HG02642 (cell line): Measurements from ENCODE around the gene RAPGEF5.

Experiments used
- ATAC-seq: cut with Tn5 transposase; IDR thresholded peaks from one replicate; pipeline ENCODE4 v1.9.1; 2021; ENCODE audit warnings: mild to moderate bottlenecking; ENCODE audit not compliant: unreplicated experiment, poor library complexity

Gene RAPGEF5

DNA sequence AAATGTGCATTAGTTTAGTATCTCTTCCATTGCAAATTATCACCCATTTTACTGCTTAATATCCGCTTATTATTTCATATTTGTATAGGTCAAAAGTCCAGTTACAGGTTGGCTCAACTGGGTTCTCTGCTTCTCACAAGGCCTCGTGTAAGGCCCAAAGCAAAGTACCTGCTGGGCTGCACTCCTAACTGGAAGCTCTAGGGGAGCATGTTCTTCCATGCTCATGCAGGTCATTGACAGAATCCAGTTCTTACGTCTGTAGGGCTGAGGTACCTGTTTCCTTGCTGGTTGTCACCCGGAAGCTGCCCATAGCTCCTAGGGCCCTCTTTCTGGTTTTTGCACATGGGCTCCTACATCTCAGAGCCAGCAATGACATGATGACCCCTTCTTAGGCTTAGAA lies 79.6 kb downstream of the RAPGEF5 start:
- no peak for ATAC-seq

DNA sequence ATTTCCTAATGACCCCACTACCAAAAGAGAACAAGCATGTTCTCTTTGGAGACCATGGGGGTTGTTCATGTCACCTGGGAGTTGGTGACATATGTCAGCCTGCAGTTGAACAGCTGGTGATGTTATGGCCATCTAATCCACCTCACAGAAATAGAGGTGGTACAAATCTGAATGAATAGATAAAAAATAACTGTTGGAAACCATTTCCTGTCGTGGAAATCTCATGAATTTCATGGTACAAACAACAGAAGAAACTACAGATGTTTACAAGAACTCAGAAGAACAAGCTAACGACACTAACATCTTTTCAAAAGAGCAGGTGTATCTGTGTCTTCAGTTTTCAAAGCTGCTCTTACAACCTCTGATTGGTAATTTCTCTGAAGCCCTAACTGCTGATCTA lies 81.3 kb downstream of the RAPGEF5 start:
- ATAC-seq: no peak

DNA sequence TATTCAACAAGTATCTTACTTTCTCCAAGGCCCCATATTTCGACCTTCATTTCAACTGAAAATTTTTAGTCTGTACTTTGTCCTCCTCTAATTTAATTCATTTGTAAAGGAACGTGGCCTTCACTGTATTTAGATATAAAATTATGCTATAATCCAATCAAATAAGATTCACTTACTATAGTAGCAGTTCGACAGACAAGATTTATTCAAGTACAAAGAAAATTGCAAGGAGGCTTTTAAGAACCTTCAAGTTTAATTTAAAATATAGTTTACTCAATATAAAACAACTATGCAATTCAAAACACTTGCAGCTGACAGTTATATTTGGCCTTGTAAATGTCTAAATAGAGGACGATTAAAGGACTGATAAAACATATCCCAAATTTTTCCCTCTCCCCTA lies 85.6 kb downstream of the RAPGEF5 start:
- no peak for ATAC-seq

DNA sequence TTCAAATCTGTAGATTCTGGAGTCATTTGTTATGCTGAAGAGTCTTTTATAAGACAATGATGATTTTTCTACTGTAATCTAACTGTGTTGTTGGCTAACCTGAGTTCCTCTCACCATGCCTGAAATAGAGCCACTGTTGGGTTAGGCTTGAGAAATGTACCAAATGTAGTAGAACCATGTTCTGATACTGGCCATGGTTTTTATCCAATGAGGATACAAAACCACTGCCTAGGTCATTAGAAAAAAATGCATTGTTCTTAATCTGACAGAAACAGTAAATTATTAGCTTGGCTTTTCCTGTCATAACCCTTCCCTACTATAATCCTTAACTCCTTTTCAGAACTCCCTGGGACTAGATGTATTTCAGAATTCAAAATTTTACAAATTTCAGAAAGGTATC lies 86.6 kb downstream of the RAPGEF5 start:
- ATAC-seq: no peak

DNA sequence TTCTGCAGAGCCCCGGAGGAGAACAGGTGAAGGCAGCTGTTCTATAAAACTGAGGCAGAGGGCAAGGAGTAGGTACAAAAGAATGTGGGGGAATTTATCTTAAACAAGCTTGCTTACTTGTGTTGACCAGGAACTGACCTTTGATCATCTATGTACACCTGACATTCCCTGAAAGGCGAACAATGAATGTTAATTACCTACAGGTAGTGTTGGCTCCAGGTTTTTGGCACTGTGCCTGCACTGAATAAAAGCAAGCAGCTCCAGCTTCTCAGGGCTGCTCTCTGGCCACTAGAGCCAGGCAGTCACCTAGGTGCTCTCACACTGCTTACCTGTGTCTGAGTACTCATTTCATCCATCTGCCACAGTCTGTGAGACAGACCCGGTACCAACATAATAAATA lies 87.0 kb downstream of the RAPGEF5 start:
- no peak for ATAC-seq

DNA sequence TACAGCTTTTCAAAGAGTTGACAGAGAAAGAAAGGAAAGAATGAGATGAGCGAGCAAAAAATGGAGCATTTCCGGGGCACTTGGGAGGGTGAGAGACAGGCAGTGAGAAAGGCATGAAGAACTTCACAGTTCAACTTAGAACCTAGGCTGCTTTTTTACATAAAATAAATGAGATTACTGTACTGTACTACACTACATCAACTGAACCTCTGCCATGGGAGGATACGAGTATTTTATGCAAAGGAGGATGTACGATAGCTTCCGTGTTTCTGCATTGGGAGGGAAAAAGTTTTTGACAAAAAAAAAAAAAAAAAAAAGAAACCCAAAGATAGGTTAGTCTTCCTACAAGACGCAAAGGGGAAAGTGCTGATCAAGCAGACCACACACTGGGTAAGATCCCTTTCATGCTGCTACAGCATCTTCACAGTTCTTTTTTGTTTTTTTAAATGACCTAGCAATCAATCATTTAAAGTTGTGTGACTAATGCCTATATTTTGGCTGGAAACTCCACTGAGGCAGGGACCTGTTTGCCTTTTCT lies 88.0 kb downstream of the RAPGEF5 start:
- no peak for ATAC-seq

DNA sequence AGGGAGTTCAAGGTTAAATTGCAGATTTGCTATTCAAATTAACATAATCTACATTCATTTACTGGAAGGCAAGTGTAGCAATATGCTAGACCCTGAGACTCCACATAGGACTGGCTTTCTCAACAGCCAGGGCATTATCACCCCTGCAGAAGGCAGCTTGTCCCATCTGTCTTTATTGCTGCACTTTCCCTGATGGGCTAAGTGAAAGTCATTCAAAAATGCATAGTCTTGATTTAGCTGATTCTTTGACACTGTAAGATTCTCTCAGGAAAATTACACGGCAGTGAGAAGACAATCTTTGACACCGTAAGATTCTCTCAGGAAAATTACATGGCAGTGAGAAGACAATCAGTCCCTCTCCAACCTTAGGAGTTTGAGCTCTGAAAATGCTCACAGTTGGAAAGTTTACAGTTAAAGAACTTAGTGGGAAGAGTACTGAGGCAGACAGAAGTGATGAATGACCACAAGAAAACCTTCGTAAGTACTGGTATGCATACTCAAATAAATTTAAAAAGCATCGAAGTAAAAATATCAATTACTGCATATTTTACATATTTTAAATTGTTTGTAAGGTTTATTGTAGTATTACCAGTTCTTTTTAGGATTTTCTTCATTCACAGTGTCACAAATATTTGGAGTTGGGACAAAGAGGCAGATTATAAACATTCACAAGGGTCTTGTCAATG lies 88.9 kb downstream of the RAPGEF5 start:
- ATAC-seq: no peak

DNA sequence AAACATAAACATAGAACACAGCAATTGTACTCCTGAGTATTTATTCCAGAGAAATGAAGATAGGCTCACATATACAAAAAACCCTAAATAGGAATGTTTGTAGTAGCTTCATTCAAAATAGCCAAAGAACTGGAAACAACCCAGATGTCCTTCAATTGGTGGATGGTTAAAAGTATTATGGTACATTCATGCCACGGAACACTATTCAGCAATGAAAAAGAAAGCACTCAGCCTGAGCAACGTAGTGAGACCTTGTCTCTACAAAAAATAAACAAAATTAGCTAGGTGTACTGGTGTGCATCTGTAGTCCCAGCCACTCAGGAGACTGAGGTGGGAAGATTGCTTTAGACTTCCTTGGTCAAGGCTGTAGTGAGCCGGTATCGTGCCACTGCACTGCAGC lies 94.4 kb downstream of the RAPGEF5 start:
- ATAC-seq: no peak

DNA sequence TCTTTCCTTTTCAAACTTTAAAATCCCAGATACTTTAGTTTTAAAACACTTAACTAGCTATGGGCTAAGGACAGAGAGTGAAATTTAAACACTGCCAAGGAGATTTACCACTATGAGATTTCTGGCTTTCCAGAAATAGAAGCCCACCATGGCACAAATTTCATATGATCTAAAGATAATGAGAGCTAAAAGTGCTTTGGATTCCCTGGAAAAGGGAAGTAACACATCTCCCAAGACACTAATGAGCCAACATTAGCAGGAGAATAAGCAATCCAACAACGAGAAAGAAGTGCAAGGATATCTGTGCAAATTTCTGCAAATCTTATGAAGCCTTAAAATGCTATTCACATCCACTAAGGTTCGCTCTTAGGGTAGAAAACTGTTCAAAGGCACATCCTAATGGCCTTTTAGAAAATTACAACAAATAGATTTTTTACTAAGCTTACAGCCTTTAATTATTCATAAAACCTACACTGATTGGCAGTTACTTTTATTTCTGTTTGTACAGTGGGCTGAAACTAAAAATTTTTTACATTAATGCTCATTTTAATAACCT lies 100.3 kb downstream of the RAPGEF5 start:
- ATAC-seq: no peak

DNA sequence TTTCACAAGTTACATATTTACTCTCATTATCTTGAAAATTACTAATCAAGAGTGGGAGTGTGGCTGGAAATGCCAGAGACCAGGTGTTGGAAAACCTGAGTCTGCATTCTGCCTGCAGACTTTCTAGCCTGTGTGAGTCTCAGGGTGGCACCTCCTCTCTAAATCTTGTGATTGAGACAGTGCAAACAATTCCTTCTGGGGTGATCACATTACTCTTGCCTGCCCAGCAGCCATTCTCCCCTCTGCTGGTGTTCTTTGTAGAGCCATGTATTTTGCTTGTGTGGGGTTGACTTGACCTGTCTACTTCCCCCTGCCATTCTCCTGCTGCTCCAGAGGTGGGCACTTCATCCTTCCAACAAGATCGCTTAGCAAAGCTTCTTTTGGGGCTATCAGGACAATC lies 101.1 kb downstream of the RAPGEF5 start:
- ATAC-seq: no peak

DNA sequence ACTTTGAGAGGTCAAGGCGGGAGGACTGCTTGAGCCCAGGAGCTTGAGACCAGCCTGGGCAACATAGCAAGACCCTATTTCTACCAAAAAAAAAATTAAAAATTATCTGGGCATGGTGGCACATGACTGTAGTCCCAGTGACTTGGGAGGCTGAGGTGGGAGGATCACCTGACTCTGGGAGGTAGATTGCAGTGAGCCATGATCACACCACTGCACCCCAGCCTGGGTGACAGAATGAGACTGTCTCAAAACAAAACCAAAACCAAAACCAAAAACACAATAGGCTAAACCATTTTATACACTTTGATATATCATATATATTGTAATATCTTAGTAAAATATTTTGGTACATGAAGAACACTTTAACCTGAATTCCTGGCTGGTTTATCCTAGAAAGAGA lies 101.6 kb downstream of the RAPGEF5 start:
- no peak for ATAC-seq

DNA sequence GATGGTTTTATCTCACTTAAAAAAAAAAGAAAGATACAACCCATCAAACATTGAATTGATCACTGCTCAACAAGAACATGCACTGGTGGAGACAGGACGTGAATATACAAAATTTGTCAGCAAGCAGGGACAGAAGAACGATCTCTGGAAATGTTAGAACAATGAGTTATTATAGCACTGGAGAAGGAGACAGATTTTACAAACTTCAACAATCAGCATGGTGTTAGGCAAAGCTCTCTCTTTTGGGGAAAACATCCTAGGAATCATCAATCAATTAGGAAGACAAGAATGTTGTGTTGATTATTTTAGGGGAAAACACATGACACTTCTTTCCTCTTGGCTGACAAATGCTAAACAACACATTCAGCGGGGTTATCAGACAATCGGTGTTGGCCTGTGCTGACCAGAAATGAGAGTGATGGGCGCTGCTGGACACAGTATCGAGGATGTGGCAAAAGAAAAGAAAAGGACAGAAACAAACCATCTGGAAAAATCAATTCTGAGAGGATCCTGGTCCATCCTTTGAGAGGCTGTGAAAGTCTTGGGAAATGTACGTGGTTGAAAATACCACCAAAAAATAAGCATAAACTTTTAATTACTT lies 103.9 kb downstream of the RAPGEF5 start:
- ATAC-seq: no peak

DNA sequence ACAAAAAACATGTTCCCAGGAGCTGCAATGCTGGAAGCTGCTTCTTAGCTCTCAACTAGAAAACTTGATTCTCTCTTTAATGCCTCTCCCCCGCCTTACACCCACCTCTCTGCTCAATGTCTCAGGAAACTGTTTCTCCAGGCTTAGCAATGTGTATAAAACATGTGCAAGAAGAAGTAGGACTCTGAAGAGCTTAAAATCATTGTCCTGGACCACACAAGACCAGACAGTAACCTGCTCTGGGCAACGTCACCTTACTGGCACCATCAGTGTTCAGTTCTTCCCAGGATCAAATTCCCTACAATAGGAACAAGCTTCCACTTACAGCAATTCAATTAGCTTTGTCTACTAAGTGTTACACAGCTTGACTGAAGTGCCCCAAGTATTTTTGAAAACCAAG lies 104.9 kb downstream of the RAPGEF5 start:
- no peak for ATAC-seq

DNA sequence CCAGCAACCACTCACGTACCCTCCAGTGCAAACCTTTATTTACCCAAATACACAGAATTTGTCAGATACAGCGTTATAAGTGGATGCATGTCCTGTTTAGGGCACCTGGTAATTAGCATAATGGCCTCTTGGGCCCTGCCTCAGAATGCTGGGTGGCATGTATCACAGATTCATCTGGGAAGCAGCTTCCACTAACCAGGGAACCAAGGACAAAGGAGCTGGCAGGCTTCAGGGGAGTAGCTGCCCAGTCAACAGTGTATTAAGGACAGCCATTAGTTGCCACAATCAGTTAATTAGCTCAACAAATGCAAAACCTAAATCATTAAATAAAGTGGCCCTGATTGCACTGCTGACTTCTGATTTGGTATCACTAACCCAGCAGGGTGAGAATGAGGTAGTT lies 105.7 kb downstream of the RAPGEF5 start:
- no peak for ATAC-seq

DNA sequence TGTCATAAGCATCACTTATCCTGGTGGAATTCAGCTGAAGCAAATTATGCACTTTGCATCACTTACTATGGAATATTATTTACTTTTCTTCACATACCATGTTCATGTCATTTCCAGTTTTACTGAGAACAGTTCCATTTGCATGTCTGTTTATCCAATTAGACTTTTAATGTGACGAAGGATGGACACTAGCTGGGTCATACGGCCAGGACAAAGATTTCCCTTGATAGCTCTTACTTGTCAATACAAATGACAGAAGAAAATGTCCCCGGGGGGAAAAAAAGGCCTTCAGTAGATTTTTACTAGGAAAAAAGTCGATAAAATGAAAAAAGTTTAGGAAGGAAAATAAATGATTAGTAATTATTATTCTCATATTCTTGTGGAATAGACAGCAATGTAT lies 106.6 kb downstream of the RAPGEF5 start:
- no peak for ATAC-seq

DNA sequence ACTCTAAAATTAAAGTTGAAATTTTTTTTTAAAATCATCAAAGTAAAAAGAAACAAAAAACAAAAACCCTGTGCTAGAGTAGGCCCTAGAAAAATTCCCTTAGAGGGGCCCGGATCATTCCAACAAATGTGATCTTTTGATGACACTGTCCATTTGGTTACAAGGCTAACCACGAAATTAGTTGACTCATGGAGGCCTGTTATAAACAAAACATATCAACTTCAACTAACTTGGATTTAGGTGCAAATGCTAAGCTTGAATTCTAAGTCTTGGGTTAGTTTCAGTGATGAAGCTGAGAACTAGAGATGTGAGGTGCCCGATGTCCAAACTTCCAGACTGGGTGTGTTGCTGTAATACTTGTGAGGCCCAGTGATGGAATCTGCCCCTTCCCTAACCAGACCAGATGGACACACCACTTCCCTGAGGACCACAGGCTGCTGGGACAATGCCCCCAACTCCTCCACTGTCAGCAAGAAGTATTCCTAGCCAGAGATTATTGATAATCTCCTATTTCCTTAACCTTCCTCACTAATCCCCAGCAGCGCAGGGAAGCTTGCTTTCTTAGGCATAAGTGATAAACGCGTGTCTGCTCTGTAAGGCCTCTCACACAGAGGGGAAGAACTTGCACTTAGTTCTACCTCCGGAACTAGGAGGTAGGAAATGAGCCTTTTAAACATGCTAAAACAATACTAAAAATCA lies 108.7 kb downstream of the RAPGEF5 start:
- no peak for ATAC-seq

DNA sequence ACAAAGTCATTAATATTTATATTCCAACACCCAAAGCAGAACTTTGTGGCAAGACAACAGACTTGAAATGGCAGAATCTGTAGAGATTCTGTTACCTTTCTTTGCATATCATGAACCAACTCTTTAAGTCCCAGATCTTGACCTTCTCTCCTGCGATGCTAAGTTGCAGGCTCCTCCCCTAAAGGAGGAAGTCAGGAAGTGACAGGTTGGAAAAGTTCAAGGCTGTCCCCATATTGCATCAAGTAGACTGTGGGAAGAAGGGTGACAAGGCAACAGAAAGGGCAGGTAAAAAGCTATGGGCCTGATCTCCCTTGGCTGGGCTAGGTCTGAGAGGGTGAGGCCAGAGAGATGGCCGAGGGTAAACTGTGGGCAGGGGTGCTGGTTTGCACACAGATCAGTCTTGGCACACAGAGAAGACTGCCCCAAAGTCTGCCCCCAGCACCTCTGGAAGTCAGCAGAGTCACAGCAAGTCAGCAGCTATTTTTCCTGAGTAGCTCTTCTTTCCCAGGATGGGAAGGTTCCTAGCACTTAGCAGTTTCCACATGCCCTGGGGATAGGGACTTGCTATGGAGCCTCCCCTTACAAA lies 115.1 kb downstream of the RAPGEF5 start:
- no peak for ATAC-seq

DNA sequence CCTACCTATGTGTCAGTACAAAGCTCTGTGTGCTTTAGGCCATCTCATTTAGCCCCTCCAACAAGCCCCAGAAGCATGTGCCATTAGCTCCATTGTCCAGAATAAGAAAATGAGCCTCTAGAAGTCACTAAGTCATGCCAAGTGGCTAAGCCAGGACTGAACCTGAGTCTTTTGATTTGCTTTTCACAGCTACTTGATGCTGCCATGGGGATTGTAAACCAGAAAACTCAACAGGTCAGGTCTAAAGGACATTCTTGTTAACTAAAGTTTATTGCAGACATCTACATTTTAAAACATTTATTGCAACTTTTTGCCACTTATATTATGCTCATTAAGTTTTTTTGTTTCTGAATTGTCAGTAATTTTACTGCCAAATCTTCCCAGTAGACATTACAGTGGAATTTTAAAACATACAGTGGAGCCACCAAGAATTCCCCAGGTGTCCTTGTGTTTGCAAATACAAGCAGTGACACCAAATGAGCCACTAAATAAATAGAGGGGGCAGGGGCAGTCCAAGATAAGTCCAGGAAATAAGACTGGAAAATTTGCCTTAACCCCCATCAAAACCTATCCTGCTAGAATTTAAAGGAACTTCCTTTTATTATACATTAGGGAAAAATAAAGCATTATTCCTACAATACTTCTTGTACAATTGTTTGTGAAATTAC lies 115.9 kb downstream of the RAPGEF5 start:
- ATAC-seq: no peak

DNA sequence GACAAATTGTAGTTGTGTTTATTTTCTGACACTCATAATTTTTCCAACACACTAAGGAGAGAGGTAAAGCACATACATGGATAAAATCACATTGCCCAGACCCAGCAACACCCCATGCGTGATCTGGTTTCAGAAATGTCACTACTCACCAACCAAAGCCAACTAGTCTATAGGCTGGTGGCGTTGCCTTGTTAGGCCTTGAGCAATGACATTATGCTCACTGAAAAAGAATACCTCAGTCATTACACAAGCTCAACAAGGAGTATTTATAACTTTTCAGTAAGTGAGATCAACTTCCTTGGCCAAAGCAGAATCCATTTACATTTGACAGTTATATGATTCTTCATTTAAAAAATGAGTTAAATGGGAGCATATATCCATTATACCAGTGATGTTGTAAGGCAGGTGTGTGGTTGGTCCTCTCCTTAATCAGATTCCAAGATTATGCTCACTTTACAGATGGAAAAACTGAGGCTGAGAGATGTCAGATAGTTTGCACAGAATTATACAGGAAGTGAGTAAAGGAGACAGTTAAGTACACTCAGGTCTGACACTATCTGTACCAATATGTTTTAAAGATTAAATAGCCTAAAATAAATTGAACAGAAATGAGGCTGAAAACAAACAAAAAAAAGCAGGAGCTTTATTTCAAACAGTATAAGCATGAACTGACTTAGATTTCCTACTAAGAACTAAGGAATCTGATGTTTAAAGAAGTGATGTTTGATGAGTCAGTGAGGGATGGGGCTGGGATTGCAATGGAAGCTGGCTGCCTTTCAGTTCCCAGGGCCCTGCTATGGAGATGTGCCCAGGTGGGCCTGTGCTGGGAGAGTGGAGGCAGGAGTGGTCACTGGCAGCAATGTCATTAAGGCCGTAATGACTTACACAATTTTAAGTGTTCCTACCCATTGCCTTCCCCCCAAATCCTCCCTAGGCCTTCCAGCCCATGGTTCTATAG lies 118.3 kb downstream of the RAPGEF5 start:
- ATAC-seq: no peak
